HTERT RPE-1 (cell line): ENCODE results near the gene EVI2A.

Experiments
- in situ Hi-C: fragments of 300-500 bp; cut with MboI; formaldehyde crosslinking; loops from 4 replicates; pipeline ENCODE4 v1.14.3; 2020; ENCODE audit warnings: low sequenced_read_pairs

The EVI2A gene

GRCh38 chr17:31279401-31279800, 42.0 kb downstream of the EVI2A start:
- in situ Hi-C loops = no loop called here

DNA sequence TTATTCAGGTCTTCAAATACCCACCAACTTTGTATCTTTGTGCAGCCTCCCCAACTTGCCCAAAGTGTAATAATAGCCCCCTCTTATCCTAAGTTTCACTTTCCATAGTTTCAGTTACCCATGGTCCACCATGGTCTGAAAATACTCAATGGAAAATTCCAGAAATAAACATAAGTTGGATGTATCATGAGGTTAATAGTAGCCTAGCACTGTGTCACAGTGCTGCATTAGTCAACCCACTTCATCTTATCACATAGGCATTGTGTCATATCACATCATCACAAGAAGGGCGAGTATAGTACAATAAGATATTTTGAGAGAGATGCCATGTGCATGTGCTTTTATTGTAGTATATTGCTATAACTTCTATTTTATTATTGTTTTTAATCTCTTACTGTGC, 46.3 kb downstream of the EVI2A start:
- in situ Hi-C loops = no loop called here

DNA sequence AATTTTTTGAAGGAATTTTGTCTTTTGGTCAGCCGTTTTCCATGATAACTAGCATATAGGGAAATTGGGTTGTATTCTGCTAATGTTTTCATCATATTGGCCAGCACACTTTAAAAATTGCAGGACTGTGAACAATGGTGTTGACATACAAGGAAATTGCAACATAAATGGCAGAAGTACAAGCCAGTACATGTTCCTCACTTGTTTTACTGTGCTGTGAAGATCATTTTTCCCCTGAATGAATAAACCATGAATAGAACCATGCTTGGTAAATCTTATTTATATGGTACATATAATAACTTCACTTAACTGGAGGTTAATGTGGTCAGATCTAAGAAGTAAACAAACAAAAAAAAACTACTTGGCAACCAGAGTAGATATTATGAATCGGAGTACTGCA, 47.2 kb downstream of the EVI2A start:
- in situ Hi-C loops = no loop called here

DNA sequence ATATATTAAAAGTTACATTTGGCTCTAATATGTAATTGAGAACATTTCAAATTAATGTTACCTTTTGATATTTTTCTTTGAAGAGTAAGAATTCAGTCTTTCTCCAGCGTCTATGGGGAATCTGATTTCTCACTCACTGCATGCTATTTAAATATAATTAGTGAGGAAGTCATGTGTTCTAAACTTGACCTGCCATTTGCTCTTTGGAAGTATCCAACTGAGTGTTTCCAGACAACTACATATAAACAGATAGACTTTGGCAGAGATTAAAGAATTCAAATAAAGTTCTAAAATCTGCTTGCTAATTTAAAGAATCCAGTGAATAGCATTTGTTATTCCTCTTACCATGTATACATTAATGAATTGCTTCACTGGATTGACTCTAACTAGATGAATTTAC, 47.9 kb downstream of the EVI2A start:
- in situ Hi-C loops = no loop called here

- in situ Hi-C loops = no loop called here
Measured at GRCh38 chr17:31272803-31273202, 48.6 kb downstream of the EVI2A start.

DNA sequence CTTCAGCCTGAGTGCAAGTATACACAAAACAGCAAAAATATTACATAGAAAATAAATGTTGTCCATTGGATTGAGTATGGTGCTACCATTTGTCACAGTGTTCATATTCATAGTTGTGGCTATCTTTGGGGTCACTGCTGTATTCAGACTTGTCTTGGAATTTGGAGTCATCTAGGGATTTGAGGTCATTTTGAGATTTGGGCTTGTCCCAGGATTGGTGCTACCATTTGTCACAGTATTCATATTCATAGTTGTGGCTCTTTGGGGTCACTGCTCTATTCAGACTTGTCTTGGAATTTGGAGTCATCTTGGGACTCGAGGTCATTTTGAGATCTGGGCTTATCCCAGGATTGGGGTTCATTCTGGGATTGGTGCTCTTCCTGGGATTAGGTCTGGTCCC, 49.2 kb downstream of the EVI2A start:
- in situ Hi-C loops = no loop called here

- in situ Hi-C loops = no loop called here
Measured at GRCh38 chr17:31269578-31269983, 51.8 kb downstream of the EVI2A start.

DNA sequence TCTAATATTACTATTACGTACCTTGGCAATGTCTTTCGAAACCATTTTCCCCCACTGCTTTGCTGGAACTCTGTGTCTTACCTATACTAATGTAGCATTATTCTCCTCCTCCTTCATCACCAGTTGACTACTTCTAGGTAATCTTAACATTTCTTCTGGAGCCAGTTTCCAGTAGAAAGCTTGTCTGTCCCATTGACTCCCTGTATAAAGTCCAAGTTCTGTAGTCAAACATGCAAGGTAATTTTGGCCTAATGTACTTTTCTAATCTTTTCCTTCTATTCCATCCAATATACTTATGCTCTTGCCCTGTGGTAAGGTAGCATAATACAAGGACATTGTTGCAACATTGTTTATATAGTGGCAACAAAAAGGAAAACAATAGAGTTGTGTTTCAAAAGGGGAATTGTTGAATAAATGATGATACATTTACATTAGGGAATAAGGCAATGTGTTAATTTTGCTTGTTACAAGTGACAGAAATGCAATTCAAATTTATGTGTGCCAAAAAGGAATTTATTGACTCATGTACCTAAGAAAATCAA, 52.3 kb downstream of the EVI2A start:
- in situ Hi-C loops = no loop called here
